Psoas muscle (tissue), 8 donors: ENCODE measurements around the gene CD8B. TPM values are rescaled to one million over a fixed set of nuclear protein-coding genes. Genes with fewer than 3 reads are reported as not detected.

Source experiments
- ATAC-seq, 4 donors: fragments of 200-7000 bp; cut with Tn5 transposase; one replicate each; pipeline ENCODE4 v1.9.1; 2020; ENCODE audit warnings: moderate library complexity in 3 of 4, mild to moderate bottlenecking in 2 of 4
- DNase-seq, 2 donors: peaks; one replicate each; pipeline ENCODE4 v3.0.0-alpha.2; 2020
- H3K27ac ChIP-seq: fragments of 200-600 bp; one replicate; pipeline ENCODE4 v1.8.0; 2022
- H3K27me3 ChIP-seq, 3 donors: fragments of 200-600 bp in 1 of 3; one replicate each; pipeline versions ENCODE4 v1.6.1 to v1.8.0; 2013 to 2022; ENCODE audit warnings: low read length in 2 of 3, mild to moderate bottlenecking in 2 of 3, moderate library complexity in 1 of 3; ENCODE audit not compliant: insufficient read depth in 3 of 3
- H3K36me3 ChIP-seq, 2 donors: fragments of 200-600 bp in 1 of 2; one replicate each; pipeline versions ENCODE4 v1.6.1 to v1.8.0; 2013 to 2022; ENCODE audit warnings: low read depth in 1 of 2, mild to moderate bottlenecking in 1 of 2, moderate library complexity in 1 of 2; ENCODE audit not compliant: insufficient read depth in 1 of 2
- H3K4me1 ChIP-seq: fragments of 200-600 bp; one replicate; pipeline ENCODE4 v1.8.0; 2022
- H3K4me3 ChIP-seq: fragments of 200-600 bp; one replicate; pipeline ENCODE4 v1.8.0; 2022; ENCODE audit warnings: mild to moderate bottlenecking
- H3K9me3 ChIP-seq: fragments of 200-600 bp; one replicate; pipeline ENCODE4 v1.8.0; 2022
- WGBS, 3 donors: extraction: QIAGEN DNeasy Blood & Tissue Kit; methylation state at CpG; one replicate each; pipeline versions ENCODE4 v1.1.6 to v1.1.7; 2013; 5-methylcytosine and 5-hydroxymethylcytosine counted together
- intact Hi-C, 2 donors: fragments of 100-400 bp; cut with DNase I; formaldehyde crosslinking; loops; one replicate each; pipeline versions ENCODE4 v1.11.0 to v1.14.2; 2022
- polyA plus RNA-seq, 3 donors: library from polyadenylated mRNA; stranded (reverse); fragments of 200-250 nt; gene quantifications; one replicate each; pipeline ENCODE4 v1.2.3, GENCODE V29; 2013
- total RNA-seq, 4 donors: library from RNA; stranded (reverse); fragmentation: NEBNext Ultra II Directional in 2 of 4; extraction: Animal tissue kit (Norgen Biotek cat#: 25700) in 2 of 4; gene quantifications; one replicate each; pipeline versions ENCODE4 v1.2.1 to v1.2.4, GENCODE V29; 2021 to 2023
- TF ChIP-seq, protein P1 (sequence below): fragments of 200-600 bp; IDR thresholded peaks from one replicate; pipeline ENCODE4 v1.8.0; 2022; ENCODE audit warnings: antibody characterized with exemption
- donor health status: healthy with polysubstance abuse.
- donor health status: DM: no; HTN: no; CAD: no; lungs with moderate emphysema.
- donor health status: Bipolar disorder and iron deficiency.
- donor health status: healthy.
- donor health status: DM: yes; HTN: yes; CAD: no.
- donor health status: DM: no; HTN: no; CAD: no.
- donor health status: DM: no; HTN: no; CAD: no.
- donor health status: DM: yes; HTN: yes; CAD: no.

CD8B gene
- total and polyA plus RNA-seq, 7 donors = 0.12 to 0.43 (median 0.13) TPM; not detected in 4

DNA sequence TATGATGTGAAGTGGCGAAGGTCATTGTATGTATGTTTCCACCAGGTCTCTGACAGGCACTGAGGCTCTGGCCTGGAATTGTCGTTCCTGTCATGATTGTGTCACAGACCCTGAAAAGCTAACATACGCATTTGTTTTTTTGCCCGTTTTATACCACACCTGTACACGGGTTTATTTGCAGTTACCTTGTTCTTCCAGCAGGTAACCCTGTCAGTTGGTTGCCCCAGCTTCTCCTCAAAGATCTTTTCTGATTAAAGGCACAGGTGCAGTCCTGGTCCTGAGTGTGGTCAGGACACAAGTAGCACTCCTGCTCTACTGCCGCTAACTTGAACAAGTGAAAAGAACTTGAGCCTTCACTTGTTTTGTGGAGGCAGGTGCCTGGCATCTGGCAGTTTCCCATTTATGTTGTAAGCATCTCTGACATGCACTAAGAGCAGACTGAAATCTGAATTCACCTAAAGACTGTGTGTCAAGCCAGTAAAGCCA is 90.8 kb downstream of the CD8B start:
- no peak overlapping the region for H3K27ac ChIP-seq
- H3K36me3 ChIP-seq = peaks cover 2 to 95% of the 10 kb centered on the region in 2 donors
- TF ChIP-seq, protein P1, sequence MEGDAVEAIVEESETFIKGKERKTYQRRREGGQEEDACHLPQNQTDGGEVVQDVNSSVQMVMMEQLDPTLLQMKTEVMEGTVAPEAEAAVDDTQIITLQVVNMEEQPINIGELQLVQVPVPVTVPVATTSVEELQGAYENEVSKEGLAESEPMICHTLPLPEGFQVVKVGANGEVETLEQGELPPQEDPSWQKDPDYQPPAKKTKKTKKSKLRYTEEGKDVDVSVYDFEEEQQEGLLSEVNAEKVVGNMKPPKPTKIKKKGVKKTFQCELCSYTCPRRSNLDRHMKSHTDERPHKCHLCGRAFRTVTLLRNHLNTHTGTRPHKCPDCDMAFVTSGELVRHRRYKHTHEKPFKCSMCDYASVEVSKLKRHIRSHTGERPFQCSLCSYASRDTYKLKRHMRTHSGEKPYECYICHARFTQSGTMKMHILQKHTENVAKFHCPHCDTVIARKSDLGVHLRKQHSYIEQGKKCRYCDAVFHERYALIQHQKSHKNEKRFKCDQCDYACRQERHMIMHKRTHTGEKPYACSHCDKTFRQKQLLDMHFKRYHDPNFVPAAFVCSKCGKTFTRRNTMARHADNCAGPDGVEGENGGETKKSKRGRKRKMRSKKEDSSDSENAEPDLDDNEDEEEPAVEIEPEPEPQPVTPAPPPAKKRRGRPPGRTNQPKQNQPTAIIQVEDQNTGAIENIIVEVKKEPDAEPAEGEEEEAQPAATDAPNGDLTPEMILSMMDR = no peak
- intact Hi-C loops = no loop called here
- DNase-seq = no peak
- H3K4me1 ChIP-seq = no peaks in the 10 kb centered on the region
- no peaks in the 10 kb centered on the region for H3K27me3 ChIP-seq
- WGBS, 3 donors = 87 to 91% (median 87%) methylated on average over 6 of the region's 6 CpGs
- no peak for ATAC-seq
- H3K4me3 ChIP-seq = no peak overlapping the region
- no peaks in the 10 kb centered on the region for H3K9me3 ChIP-seq

DNA sequence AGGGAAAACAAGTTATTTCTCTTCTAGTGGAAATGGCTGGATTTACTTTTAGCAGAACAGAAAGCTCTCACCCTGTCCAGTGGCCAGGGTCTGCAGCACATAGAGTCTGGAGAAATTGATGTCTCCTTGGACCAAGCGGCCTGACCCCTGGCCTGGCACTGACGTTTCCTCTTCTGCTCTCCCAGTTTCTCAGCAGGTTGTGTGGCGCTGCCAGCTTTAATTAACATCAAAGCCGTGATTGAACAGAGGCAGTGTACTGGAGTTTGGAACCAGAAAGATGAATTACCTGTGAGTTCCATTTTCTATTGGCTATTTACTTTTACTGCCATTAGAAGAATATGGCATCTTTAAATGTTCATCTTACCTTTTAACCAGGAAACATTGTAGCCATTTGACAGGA is 91.8 kb downstream of the CD8B start:
- peaks cover 0 to 89% of the 10 kb centered on the region in 2 donors for H3K36me3 ChIP-seq
- WGBS, 3 donors = 79 to 83% (median 80%) methylated on average over 4 of the region's 4 CpGs
- intact Hi-C loops = loop anchor here in 1 of 2 donors (5.0 kb wide), 1 partner anchor 68 kb away; no protein-coding TSS in a partner anchor

DNA sequence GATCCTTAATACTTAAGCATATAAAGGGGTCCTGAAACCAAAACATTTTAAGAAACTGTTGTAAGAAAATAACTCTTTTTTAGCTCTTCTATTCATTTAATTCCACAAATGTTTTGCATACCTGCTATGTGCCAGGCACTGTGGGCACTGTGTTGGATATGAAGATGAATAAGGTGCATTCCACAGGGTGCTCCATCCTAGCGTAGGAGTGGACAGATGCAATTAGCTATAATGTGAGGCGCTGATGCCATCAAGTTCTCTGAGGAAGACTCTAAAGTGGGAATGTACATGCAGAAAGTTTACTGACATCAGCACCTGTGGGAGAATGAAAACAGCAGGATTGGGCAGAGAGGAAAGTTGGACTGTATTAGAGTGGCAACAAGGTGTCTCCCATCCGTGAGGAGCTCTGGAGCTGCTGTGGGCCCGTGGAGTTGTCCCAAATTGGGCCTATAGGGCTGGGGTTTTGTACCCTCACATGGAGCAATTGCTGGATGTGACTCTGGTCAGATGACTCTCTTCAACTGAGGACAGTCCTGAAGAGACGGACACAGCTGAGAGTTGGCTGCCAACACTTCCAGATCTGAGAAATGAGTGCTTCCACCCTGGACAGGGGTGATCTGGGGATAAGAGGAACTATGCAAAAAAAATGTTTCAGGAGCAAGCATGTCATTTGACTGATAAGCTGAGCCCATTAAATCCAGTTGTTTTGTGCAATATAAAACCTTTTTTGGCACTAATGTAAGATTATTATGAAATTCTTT is 93.3 kb downstream of the CD8B start:
- ATAC-seq (peak in 1 of 4 donors; percentile 27), DNase-seq (no peak)
- H3K27me3 ChIP-seq = no peaks in the 10 kb centered on the region
- intact Hi-C loops = loop anchor here in 1 of 2 donors (5.0 kb wide), 1 partner anchor 66 kb away; no protein-coding TSS in a partner anchor
- H3K4me1 ChIP-seq = peaks cover 9% of the 10 kb centered on the region
- peaks cover 0 to 74% of the 10 kb centered on the region in 2 donors for H3K36me3 ChIP-seq
- TF ChIP-seq, protein P1 = no peak
- no peaks in the 10 kb centered on the region for H3K9me3 ChIP-seq
- no peak overlapping the region for H3K27ac ChIP-seq
- WGBS, 3 donors = 57 to 66% (median 64%) methylated on average over 5 of the region's 5 CpGs
- H3K4me3 ChIP-seq = no peak overlapping the region

More for the DNA sequence above, 91.8 kb downstream of the CD8B start:
- Histone ChIP-seq H3K27ac (no peak overlapping the region), H3K27me3 (no peaks in the 10 kb centered on the region), H3K4me1 (no peaks in the 10 kb centered on the region), H3K9me3 (no peaks in the 10 kb centered on the region), H3K4me3 (no peak overlapping the region)
- TF ChIP-seq, protein P1 = no peak
- ATAC-seq = no peak
- DNase-seq = no peak

Other genes with a start within 250 kb of the CD8B start
- 10 to 100 TPM; 21.0 to 34.8 (median 25.2) TPM for gene RNF103, start 238.0 kb downstream of the CD8B start, total RNA-seq
- gene RNF103, start 238.0 kb downstream of the CD8B start, polyA plus RNA-seq = 10 to 100 TPM in 2 of 3 donors, 1 to 10 TPM in 1; 6.9 to 45.9 (median 19.0) TPM
- gene RMND5A, start 141.6 kb downstream of the CD8B start, total RNA-seq = 10 to 100 TPM; 65.3 to 90.8 (median 80.1) TPM
- 10 to 100 TPM; 17.7 to 72.6 (median 29.6) TPM for gene RMND5A, start 141.6 kb downstream of the CD8B start, polyA plus RNA-seq
- under 1 TPM; 0.27 to 0.81 (median 0.52) TPM for gene CD8A, start 71.0 kb downstream of the CD8B start, total RNA-seq
- under 1 TPM; 0.09 to 0.18 (median 0.10) TPM for gene CD8A, start 71.0 kb downstream of the CD8B start, polyA plus RNA-seq
- gene RGPD1, start 80.2 kb upstream of the CD8B start, total RNA-seq = under 1 TPM in 3 of 4 donors, not detected in 1; 0.32 to 0.87 (median 0.69) TPM
- gene RGPD1, start 80.2 kb upstream of the CD8B start, polyA plus RNA-seq = under 1 TPM; 0.21 to 0.58 (median 0.52) TPM
- gene PLGLB1, start 160.0 kb upstream of the CD8B start, total RNA-seq = 1 to 10 TPM; 1.1 to 2.2 (median 1.3) TPM
- 1 to 10 TPM in 2 of 3 donors, under 1 TPM in 1; 0.35 to 1.3 (median 1.2) TPM for gene PLGLB1, start 160.0 kb upstream of the CD8B start, polyA plus RNA-seq